Neural progenitor cell (in vitro differentiated cells): Measurements from ENCODE around the gene HMGXB4. TPM values are rescaled to one million over a fixed set of nuclear protein-coding genes. Genes with fewer than 3 reads are reported as not detected.

Experiments
- DNase-seq: peaks from one replicate; pipeline ENCODE4 v3.0.0-alpha.2; 2016; ENCODE audit warnings: low spot score
- H2AFZ ChIP-seq: fragments of 200-600 bp; sonication (generic); replicated peaks from 2 replicates; pipeline ENCODE4 v1.6.1; 2016; ENCODE audit warnings: antibody characterized with exemption
- H3F3A ChIP-seq: fragments of 200-600 bp; sonication (generic); 2 replicates; pipeline ENCODE4 v1.6.1; 2016; ENCODE audit warnings: antibody characterized with exemption, low read depth
- H3K27ac ChIP-seq: fragments of 200-600 bp; sonication (generic); 2 replicates; pipeline ENCODE4 v1.5.1; 2016; ENCODE audit warnings: mild to moderate bottlenecking
- H3K27me3 ChIP-seq: fragments of 200-600 bp; sonication (generic); 2 replicates; pipeline ENCODE4 v1.6.1; 2016; ENCODE audit warnings: mild to moderate bottlenecking, moderate library complexity
- H3K36me3 ChIP-seq: fragments of 200-600 bp; sonication (generic); 2 replicates; pipeline ENCODE4 v1.5.1; 2016
- H3K4me1 ChIP-seq: fragments of 200-600 bp; sonication (generic); 2 replicates; pipeline ENCODE4 v1.6.1; 2016; ENCODE audit warnings: mixed run types
- H3K4me2 ChIP-seq: fragments of 200-600 bp; sonication (generic); 2 replicates; pipeline ENCODE4 v1.6.1; 2016
- H3K4me3 ChIP-seq: fragments of 200-600 bp; sonication (generic); 2 replicates; pipeline ENCODE4 v1.5.1; 2016
- H3K79me2 ChIP-seq: fragments of 200-600 bp; sonication (generic); 2 replicates; pipeline ENCODE4 v1.6.1; 2016; ENCODE audit warnings: low read depth
- H3K9ac ChIP-seq: fragments of 200-600 bp; sonication (generic); 2 replicates; pipeline ENCODE4 v1.6.1; 2016
- H3K9me3 ChIP-seq: fragments of 200-600 bp; sonication (generic); 2 replicates; pipeline ENCODE4 v1.5.1; 2016; ENCODE audit warnings: low read depth
- H4K20me1 ChIP-seq: fragments of 200-600 bp; sonication (generic); 2 replicates; pipeline ENCODE4 v1.6.1; 2016; ENCODE audit warnings: low read depth
- H3K27ac Mint-ChIP-seq: 3 replicates; pipeline ENCODE4 v1.8.0; 2021; ENCODE audit warnings: mixed read lengths
- H3K27me3 Mint-ChIP-seq: 2 replicates; pipeline ENCODE4 v1.8.0; 2022; ENCODE audit warnings: low read depth, mild to moderate bottlenecking, inconsistent platforms, moderate library complexity, mixed read lengths; ENCODE audit not compliant: insufficient read depth
- H3K36me3 Mint-ChIP-seq: 3 replicates; pipeline ENCODE4 v1.8.0; 2021; ENCODE audit warnings: mixed read lengths
- H3K4me1 Mint-ChIP-seq: 3 replicates; pipeline ENCODE4 v1.8.0; 2021; ENCODE audit warnings: mixed read lengths
- H3K4me3 Mint-ChIP-seq: 3 replicates; pipeline ENCODE4 v1.8.0; 2021; ENCODE audit warnings: mild to moderate bottlenecking, moderate library complexity, mixed read lengths
- H3K9me3 Mint-ChIP-seq: 3 replicates; pipeline ENCODE4 v1.8.0; 2020; ENCODE audit warnings: mixed read lengths
- EZH2 ChIP-seq: fragments of 200-600 bp; sonication (generic); IDR thresholded peaks from 2 replicates; pipeline ENCODE4 v1.6.1; 2017; ENCODE audit warnings: antibody characterized with exemption, mild to moderate bottlenecking, moderate library complexity
- EZH2phosphoT487 ChIP-seq: fragments of 200-600 bp; sonication (generic); IDR thresholded peaks from 2 replicates; pipeline ENCODE4 v1.6.1; 2017; ENCODE audit warnings: antibody characterized with exemption
- total RNA-seq: library from RNA; depleted of rRNA; stranded (reverse); fragments of >200 nt; gene quantifications from 2 replicates; pipeline ENCODE4 v1.2.3, GENCODE V29; 2015; ENCODE audit warnings: low replicate concordance
- TF ChIP-seq, protein P1 (sequence below): fragments of 200-600 bp; sonication (generic); IDR thresholded peaks from 2 replicates; pipeline ENCODE4 v1.5.1; 2017; ENCODE audit warnings: antibody characterized with exemption, mild to moderate bottlenecking

The HMGXB4 gene
- total RNA-seq, 1 donor from 2014 or later: 55.9 TPM

DNA sequence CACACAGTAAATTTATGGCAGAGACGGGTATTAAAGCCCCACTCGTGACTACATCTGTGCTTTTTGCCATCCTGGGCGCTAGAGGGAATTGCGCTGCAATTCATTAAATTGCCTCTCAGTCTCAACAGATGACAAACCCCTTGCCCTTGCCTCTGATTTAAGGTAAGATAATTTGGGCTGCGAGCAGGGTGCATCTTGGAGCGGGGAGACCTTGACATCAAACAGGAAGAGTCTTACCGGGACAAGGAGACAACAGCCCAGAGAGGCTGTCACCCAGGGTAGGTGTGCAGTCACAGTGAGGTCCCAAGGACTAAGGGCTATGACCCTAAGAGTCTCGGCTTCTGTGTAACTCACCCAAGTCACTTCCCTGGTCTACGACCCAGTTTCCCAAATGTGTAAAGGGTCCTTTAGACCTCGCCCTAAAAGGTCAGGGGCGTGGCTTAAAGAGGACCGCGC lies 42.0 kb downstream of the HMGXB4 start:
- no peak overlapping the region for H3K27ac Mint-ChIP-seq
- H3K9ac ChIP-seq: no peak overlapping the region
- H3F3A ChIP-seq: peaks cover 22% of the 10 kb centered on the region
- no peak overlapping the region for H3K27ac ChIP-seq
- H3K4me1 Mint-ChIP-seq: peaks cover 11% of the 10 kb centered on the region
- peak overlapping the region; percentile 95 for H3K4me3 Mint-ChIP-seq
- H3K36me3 Mint-ChIP-seq: peaks cover 1% of the 10 kb centered on the region
- no peak for DNase-seq
- no peak for TF ChIP-seq EZH2phosphoT487
- no peak for TF ChIP-seq EZH2
- TF ChIP-seq, protein P1, sequence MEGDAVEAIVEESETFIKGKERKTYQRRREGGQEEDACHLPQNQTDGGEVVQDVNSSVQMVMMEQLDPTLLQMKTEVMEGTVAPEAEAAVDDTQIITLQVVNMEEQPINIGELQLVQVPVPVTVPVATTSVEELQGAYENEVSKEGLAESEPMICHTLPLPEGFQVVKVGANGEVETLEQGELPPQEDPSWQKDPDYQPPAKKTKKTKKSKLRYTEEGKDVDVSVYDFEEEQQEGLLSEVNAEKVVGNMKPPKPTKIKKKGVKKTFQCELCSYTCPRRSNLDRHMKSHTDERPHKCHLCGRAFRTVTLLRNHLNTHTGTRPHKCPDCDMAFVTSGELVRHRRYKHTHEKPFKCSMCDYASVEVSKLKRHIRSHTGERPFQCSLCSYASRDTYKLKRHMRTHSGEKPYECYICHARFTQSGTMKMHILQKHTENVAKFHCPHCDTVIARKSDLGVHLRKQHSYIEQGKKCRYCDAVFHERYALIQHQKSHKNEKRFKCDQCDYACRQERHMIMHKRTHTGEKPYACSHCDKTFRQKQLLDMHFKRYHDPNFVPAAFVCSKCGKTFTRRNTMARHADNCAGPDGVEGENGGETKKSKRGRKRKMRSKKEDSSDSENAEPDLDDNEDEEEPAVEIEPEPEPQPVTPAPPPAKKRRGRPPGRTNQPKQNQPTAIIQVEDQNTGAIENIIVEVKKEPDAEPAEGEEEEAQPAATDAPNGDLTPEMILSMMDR: no peak
- no peaks in the 10 kb centered on the region for H3K4me1 ChIP-seq
- H3K79me2 ChIP-seq: peaks cover 11% of the 10 kb centered on the region
- H3K27me3 ChIP-seq: no peaks in the 10 kb centered on the region
- no peaks in the 10 kb centered on the region for H3K9me3 ChIP-seq
- peaks cover 4% of the 10 kb centered on the region for H3K27me3 Mint-ChIP-seq
- H3K4me2 ChIP-seq: peak overlapping the region; percentile 90
- peaks cover 6% of the 10 kb centered on the region for H3K36me3 ChIP-seq
- H2AFZ ChIP-seq: no peak overlapping the region
- peak overlapping the region; percentile 87 for H3K4me3 ChIP-seq
- H4K20me1 ChIP-seq: no peaks in the 10 kb centered on the region
- no peaks in the 10 kb centered on the region for H3K9me3 Mint-ChIP-seq

DNA sequence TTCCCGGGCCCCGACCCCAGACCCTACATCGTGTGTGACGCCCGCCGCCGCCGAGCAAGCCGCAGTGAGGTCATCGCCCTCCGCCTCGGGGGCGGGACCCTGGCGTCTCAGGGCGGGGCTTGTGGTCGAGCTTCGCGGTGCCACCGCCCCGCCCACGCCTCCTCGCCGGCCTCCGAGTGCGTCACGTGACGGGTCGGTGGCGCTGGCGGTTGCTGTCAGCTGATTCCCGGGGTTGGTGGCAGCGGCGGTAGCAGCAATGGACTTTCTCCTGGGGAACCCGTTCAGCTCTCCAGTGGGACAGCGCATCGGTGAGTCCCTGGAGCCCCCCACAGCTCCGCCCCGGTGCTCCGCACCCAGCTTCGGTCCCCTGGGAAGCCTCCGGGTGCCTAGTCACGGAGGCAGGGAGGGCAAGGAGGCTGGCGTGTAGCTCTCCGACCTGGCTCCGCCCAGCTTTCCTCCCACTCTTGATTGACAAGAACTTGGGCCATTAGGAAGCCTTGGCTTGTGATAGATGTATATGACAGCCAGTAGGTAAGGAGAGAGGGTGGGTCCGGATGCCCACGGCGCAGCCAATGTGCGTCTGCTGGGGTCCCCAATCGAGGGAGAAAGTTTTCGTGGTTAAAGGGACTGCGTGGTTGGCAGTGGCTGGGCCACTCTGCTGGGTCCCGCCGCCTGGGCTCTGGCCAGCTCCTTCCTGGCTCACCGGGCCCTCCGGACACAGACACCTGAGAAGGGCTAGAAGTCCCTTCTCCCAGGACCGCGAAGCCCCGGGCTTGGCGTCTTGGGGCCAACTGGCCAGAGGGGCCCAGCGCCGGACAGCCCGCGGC lies 42.6 kb downstream of the HMGXB4 start, which contains the start of gene TOM1:
Gene TOM1, plus strand, starts transcription at position 222 of the 827 bp plus-strand sequence. Its CDS starts 35 bp downstream, at position 257.
- Histone ChIP-seq H3K4me3 (peak within 1 kb of the TSS; percentile 87), H3K36me3 (peaks cover 6% of the 10 kb centered on the region), H4K20me1 (no peaks in the 10 kb centered on the region), H3K4me1 (no peaks in the 10 kb centered on the region), H3F3A (peaks cover 22% of the 10 kb centered on the region), H3K27ac (no peak within 1 kb of the TSS), H3K79me2 (peaks cover 11% of the 10 kb centered on the region), H3K27me3 (no peaks in the 10 kb centered on the region), H2AFZ (peak within 1 kb of the TSS; percentile 75), H3K9me3 (no peaks in the 10 kb centered on the region), H3K4me2 (peak within 1 kb of the TSS; percentile 90), H3K9ac (peak within 1 kb of the TSS; percentile 54)
- Mint-ChIP-seq H3K27ac (no peak within 1 kb of the TSS), H3K4me3 (peak within 1 kb of the TSS; percentile 95), H3K4me1 (peaks cover 11% of the 10 kb centered on the region), H3K9me3 (no peaks in the 10 kb centered on the region), H3K27me3 (peaks cover 4% of the 10 kb centered on the region), H3K36me3 (no peaks in the 10 kb centered on the region)
- peak; percentile 99 for DNase-seq
- no peak for TF ChIP-seq EZH2phosphoT487
- TF ChIP-seq EZH2: no peak
- TF ChIP-seq, protein P1: no peak

DNA sequence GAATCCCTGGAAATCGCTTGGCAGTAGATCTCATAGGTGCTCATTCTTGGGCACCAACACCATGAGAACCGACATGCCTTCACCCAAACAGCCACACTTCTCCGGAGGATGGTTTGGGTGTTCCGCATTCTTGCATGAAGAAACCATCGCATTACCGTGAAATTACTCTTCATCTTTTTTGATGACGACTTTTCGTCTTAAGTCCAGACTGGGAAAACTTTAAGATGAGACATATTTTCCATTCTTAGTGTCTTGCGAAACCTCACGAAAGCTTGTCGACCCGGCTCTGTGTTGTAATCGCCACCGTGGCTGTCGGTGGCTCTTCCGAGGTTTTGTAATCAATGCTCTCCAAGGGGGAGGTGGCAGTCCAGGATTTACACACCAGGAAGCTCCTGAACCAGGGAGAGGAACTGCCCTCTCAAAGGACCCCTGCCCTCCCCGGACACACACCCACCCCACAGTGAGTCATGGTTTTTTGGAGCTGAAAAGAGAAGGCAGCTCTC lies 44.1 kb downstream of the HMGXB4 start:
- Mint-ChIP-seq H3K27ac (no peak overlapping the region), H3K27me3 (peaks cover 6% of the 10 kb centered on the region)

More for the DNA sequence above, 44.1 kb downstream of the HMGXB4 start:
- no peaks in the 10 kb centered on the region for H4K20me1 ChIP-seq
- H3K9me3 ChIP-seq: no peaks in the 10 kb centered on the region
- Mint-ChIP-seq H3K4me3 (peak overlapping the region; percentile 95), H3K9me3 (no peaks in the 10 kb centered on the region), H3K36me3 (no peaks in the 10 kb centered on the region), H3K4me1 (peaks cover 17% of the 10 kb centered on the region)
- H3K36me3 ChIP-seq: no peaks in the 10 kb centered on the region
- no peak overlapping the region for H3K4me2 ChIP-seq
- H3K9ac ChIP-seq: no peak overlapping the region
- no peak overlapping the region for H3K4me3 ChIP-seq
- peaks cover 3% of the 10 kb centered on the region for H3K4me1 ChIP-seq
- no peak for TF ChIP-seq EZH2phosphoT487
- TF ChIP-seq, protein P1: no peak
- no peak for TF ChIP-seq EZH2
- no peaks in the 10 kb centered on the region for H3K27me3 ChIP-seq
- no peak for DNase-seq
- H2AFZ ChIP-seq: no peak overlapping the region
- H3K79me2 ChIP-seq: peaks cover 11% of the 10 kb centered on the region
- no peak overlapping the region for H3K27ac ChIP-seq
- H3F3A ChIP-seq: peaks cover 18% of the 10 kb centered on the region
